ENCODE measurements around the gene TDO2. TPM values are rescaled to one million over a fixed set of nuclear protein-coding genes. Genes with fewer than 3 reads are reported as not detected.
"Not testable (repeated sequence)": the region's sequence is repeated elsewhere in the genome, so short reads cannot be mapped to it uniquely, and the experiment has no call there.

Gene TDO2
- total RNA-seq, 1 donor: not detected

GRCh38 chr4:155906554-155907247 is 3.2 kb downstream of the TDO2 start:
- no peak for DNase-seq (ENCODE audit: low read depth in 2 of 3, low spot score in 2 of 3)

GRCh38 chr4:155907556-155907955 is 4.1 kb downstream of the TDO2 start:
- no peak for DNase-seq (ENCODE audit: low read depth in 2 of 3, low spot score in 2 of 3)

GRCh38 chr4:155908187-155909139 is 5.0 kb downstream of the TDO2 start:
- DNase-seq (ENCODE audit: low read depth in 2 of 3, low spot score in 2 of 3): no peak

DNA sequence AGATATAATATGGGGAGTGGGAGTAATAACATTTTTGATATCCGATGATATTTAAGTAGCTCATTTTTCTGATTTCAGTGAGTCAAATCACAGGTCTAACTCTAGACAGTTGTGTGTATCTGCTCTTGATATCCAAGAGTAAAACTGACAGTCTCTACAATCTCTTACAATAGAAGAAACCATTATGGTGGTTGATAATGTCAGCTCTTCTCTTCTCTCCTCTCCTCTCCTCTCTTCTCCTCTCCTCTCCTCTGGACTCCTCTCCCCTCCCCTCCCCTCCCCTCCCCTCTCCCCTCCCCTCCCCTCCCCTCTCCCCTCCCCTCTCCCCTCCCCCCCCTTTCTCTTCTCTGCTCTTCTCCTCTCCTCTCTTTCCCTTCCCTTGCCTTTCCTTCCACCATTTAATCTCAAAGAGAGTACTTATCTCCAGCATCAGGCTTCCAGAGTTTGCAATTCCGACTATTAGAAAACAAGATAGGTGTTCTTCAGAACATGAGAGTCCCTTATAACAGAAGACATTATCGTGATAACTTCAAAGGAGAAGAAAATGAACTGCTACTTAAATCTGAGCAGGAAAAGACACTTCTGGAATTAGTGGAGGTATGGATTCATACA is 6.2 kb downstream of the TDO2 start:
- no peak for DNase-seq (ENCODE audit: low read depth in 2 of 3, low spot score in 2 of 3)

GRCh38 chr4:155911905-155912304 is 8.4 kb downstream of the TDO2 start:
- DNase-seq (ENCODE audit: low read depth in 2 of 3, low spot score in 2 of 3): no peak

DNA sequence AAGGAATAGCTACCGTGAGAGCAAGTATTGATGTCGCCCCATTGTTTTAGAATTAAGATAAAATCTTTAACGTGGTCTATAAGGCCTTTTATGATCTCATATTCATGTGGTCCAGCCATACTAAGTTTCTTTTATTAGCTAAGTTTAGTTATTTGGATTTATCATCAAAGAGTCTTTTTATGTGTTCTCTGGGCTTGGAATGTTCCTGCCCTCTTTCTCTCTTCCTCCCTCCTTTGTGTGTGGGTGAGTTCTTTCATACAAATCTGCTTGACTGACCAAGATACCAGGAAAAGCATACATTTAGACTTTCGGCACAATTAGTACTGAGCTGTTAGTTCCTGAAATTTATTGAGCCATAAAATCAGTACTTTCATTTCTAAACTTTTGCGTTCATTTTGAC is 11.3 kb downstream of the TDO2 start:
- DNase-seq (ENCODE audit: low read depth in 2 of 3, low spot score in 2 of 3): no peak

- DNase-seq (ENCODE audit: low read depth in 2 of 3, low spot score in 2 of 3): no peak
Observed at GRCh38 chr4:155921597-155921996, 18.1 kb downstream of the TDO2 start.

DNA sequence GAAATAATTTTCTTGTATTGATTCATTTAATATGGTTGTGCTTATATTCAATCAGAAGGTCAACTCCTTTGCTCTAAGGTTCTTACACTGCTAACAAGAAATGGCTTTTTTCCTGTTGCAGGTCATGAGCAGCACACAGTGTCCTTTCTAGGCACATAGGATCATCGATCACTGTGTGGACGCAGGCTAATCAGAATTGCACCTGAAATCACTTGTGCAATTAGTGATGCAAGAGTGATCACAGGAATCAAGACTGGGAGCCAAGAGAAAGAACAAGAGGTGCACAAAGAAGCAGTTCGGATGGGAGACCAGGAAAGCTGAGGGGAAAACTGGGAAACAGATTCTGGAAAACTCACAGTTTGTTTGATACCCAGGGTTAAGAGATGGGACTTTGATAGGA is 21.1 kb downstream of the TDO2 start:
- no peak for DNase-seq (ENCODE audit: low read depth in 2 of 3, low spot score in 2 of 3)

- DNase-seq (ENCODE audit: low read depth in 2 of 3, low spot score in 2 of 3): no peak
Observed at GRCh38 chr4:155929833-155930232, 26.3 kb downstream of the TDO2 start.

DNA sequence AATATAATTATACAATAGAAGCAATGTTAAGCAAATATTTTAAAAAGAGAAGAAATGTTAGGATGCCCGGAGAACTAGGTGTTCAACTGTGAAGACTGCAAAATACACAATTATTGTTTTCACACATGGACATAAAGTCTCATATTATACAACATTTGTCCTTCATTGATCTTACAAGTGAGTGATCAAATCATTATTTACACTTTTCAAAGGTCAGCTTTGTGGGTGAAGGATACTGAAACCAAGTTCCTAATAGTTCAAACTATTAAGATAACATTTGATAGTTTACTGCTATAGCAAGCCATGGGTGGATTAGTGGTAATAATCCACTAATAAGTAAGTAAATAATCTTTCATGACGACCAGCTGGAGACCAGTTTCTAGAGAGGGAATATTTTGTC is 26.8 kb downstream of the TDO2 start:
- no peak for DNase-seq (ENCODE audit: low read depth in 2 of 3, low spot score in 2 of 3)

GRCh38 chr4:155931634-155932033 is 28.1 kb downstream of the TDO2 start:
- no peak for DNase-seq (ENCODE audit: low read depth in 2 of 3, low spot score in 2 of 3)

GRCh38 chr4:155934634-155935033 is 31.1 kb downstream of the TDO2 start:
- DNase-seq (ENCODE audit: low read depth in 2 of 3, low spot score in 2 of 3): not testable (repeated sequence)

GRCh38 chr4:155935389-155935986 is 32.0 kb downstream of the TDO2 start:
- DNase-seq (ENCODE audit: low read depth in 2 of 3, low spot score in 2 of 3): no peak

DNA sequence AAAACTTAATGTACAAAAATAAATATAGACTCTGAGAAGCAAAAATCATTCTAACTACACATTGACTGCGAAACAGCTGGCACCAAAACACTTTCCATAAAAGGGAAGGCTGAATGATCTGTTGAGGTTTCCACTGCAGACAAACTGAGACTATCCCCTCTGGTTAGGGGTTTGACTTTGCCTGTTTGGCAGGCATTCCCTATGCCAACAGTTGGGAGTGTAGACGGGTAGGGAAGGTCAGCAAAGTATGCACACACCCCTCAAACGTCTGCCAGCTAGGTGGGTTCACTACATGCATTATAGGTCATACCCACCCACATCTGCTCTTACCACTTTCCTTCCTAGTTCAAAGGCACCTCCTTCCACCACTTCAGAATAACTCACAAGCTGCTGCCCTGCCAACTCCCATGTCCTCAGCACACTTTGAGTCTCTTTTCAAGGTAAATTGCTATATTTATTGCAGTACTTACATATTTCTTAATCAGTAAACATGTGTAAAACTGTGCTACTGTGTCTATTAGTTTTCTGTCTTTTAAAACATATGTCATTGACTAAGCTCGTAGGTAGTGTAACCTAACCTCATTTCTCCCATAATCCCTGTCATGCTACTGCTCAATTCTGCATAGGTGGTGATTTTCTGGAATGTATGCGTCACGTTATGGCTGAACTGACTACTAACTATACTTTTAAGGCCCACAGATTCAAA is 37.7 kb downstream of the TDO2 start:
- DNase-seq (ENCODE audit: low read depth in 2 of 3, low spot score in 2 of 3): no peak

DNA sequence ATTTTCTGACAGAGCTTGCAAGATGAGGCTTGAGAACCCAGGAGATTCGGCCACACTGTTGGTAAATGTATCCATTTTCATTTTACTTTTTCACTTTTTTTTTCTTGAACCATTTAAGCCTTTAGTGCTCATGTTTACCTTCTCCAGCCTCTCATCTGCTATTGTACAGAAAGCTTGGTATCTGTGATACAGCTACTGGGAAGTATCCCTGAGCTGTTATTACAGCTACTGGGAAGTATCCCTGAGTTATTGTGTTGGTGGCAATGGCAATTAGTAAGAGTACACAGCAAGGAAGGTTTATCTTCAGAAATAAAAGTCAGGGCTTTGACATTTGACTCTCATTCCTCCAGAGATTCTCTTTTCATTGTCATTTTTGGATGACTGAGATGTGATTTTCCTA is 38.3 kb downstream of the TDO2 start:
- no peak for DNase-seq (ENCODE audit: low read depth in 2 of 3, low spot score in 2 of 3)

DNA sequence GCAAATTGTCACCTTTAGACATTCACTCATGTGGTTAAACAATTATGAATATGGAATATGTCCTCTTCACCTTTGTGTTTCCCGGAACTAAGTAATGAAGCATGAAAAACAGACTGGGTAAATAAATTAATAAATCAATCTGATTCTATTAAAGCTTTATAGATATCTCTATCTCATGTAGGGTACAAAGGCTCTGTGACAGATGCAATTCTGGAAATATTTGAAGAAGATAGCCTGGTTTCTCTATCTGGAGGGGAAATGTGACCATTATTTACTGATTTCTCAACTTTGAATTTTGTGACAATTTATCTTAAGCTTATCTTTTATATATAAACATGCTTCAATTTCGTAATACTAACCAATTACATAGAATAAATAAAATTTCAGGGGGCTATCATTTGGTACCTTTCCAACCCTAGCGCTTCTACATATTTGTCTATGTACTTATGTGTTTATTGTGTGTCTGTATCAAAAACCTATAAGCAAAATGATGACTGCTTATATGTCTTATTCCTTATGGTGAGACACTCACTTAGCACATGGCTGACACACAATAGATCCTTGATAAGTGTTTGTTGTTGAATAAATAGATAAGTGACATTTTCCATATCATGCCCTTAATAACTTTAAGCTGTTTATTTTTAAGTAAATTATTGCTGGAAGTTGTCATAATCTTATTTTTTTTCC is 40.3 kb downstream of the TDO2 start:
- no peak for DNase-seq (ENCODE audit: low read depth in 2 of 3, low spot score in 2 of 3)

DNA sequence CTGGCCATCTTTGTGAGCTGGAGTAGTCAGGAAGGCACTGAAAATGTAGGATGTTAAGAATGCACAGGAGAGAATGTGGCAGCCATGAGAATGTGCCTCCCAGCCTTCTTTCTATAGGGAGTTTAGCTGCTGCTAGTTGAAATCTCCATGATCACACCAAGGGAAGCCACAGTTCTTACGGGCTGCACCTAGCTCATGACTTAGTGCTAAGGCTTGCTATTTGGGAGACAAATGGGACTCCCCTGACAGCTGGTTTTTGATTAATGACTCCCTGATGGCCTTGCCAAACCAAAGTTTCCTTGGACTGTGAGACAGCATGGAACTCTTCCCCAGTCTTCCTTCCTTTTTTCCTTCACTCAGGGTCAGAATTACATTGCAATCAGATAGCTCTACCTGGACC is 41.0 kb downstream of the TDO2 start:
- no peak for DNase-seq (ENCODE audit: low read depth in 2 of 3, low spot score in 2 of 3)

GRCh38 chr4:155946486-155946885 is 43.0 kb downstream of the TDO2 start:
- DNase-seq (ENCODE audit: low read depth in 2 of 3, low spot score in 2 of 3): no peak

DNA sequence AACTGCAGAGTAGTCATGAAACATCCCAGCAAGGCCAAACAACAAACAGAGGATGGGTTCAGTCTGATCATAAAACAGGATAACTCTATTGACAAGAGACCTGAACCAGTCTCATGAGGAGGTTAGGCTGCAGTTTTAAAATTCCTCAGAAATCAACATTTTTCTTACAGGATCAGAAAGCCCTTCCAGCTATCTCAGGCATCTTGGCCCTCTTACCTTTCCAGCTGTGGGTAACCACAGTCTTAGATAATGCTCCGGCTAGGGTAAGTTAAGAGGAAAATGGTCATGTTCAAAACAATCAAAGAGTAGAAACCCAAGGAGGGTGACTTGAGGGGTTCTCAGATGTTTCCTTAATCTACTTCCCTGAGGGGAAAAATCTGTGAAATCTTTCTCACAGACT is 45.0 kb downstream of the TDO2 start:
- no peak for DNase-seq (ENCODE audit: low read depth in 2 of 3, low spot score in 2 of 3)

GRCh38 chr4:155950461-155950860 is 47.0 kb downstream of the TDO2 start:
- DNase-seq (ENCODE audit: low read depth in 2 of 3, low spot score in 2 of 3): no peak
